Motor neuron (in vitro differentiated cells): ENCODE data around the gene MAD1L1. TPM values are rescaled to one million over a fixed set of nuclear protein-coding genes. Genes with fewer than 3 reads are reported as not detected.
"Not testable (repeated sequence)": the region's sequence is repeated elsewhere in the genome, so short reads cannot be mapped to it uniquely, and the experiment has no call there.

Experiments
- ATAC-seq, 8 experiments: fragments of 200-7000 bp; cut with Tn5 transposase; replicated peaks in 6 of 8; 2 replicates each; pipeline ENCODE4 v1.8.0; 2021; ENCODE audit warnings: mild to moderate bottlenecking in 8 of 8, moderate library complexity in 8 of 8
- H3K27ac ChIP-seq, 2 donors: fragments of 250-450 bp; sonication (Bioruptor Pico); 2 replicates each; pipeline ENCODE4 v1.9.0; 2021; ENCODE audit warnings: antibody characterized with exemption in 2 of 2, mild to moderate bottlenecking in 2 of 2, moderate library complexity in 1 of 2
- H3K4me1 ChIP-seq, 2 donors: fragments of 250-450 bp; sonication (Bioruptor Pico); replicated peaks in 1 of 2; 2 replicates each; pipeline ENCODE4 v1.6.1; 2021; ENCODE audit warnings: antibody characterized with exemption in 2 of 2, mild to moderate bottlenecking in 2 of 2, moderate library complexity in 1 of 2
- H3K4me3 ChIP-seq, 5 donors: fragments of 250-450 bp; sonication (Bioruptor Pico); 2 replicates each; pipeline ENCODE4 v1.9.0; 2021; ENCODE audit warnings: antibody characterized with exemption in 5 of 5, mild to moderate bottlenecking in 5 of 5, moderate library complexity in 4 of 5
- WGBS, 10 experiments: fragments of 450-650 bp; shearing (Covaris generic); methylation state at CpG; one replicate each; pipeline ENCODE4 v1.0.0; 2022; 5-methylcytosine and 5-hydroxymethylcytosine counted together
- in situ Hi-C, 9 experiments: fragments of 400-800 bp; cut with MboI; loops; one replicate each; pipeline ENCODE4 v1.15.0; 2021; ENCODE audit warnings: low sequenced_read_pairs in 9 of 9, low pct_unique_long_range_greater_than_20kb in 2 of 9; ENCODE audit not compliant: unreplicated experiment in 9 of 9
- total RNA-seq, 8 experiments: library from RNA; unstranded; fragments of 300-600 nt; gene quantifications; 2 replicates each; pipeline versions ENCODE4 v1.2.3 to v1.2.4, GENCODE V29; 2022

Gene MAD1L1
- total RNA-seq, 8 experiments from 2014 or later: 24.0 to 68.8 (median 32.4) TPM

GRCh38 chr7:1936006-1936310 is 296.8 kb downstream of the MAD1L1 start:
- peaks cover 12 to 20% of the 10 kb centered on the region in 2 donors for H3K4me1 ChIP-seq
- ATAC-seq: no peak
- no peak overlapping the region for H3K27ac ChIP-seq
- in situ Hi-C loops: no loop called here
- H3K4me3 ChIP-seq: no peak overlapping the region
- WGBS, 10 experiments: 93 to 100% (median 100%) methylated on average over 1 to 5 of the region's 8 CpGs; no CpG with 5 or more reads in 7 of the 10 experiments

DNA sequence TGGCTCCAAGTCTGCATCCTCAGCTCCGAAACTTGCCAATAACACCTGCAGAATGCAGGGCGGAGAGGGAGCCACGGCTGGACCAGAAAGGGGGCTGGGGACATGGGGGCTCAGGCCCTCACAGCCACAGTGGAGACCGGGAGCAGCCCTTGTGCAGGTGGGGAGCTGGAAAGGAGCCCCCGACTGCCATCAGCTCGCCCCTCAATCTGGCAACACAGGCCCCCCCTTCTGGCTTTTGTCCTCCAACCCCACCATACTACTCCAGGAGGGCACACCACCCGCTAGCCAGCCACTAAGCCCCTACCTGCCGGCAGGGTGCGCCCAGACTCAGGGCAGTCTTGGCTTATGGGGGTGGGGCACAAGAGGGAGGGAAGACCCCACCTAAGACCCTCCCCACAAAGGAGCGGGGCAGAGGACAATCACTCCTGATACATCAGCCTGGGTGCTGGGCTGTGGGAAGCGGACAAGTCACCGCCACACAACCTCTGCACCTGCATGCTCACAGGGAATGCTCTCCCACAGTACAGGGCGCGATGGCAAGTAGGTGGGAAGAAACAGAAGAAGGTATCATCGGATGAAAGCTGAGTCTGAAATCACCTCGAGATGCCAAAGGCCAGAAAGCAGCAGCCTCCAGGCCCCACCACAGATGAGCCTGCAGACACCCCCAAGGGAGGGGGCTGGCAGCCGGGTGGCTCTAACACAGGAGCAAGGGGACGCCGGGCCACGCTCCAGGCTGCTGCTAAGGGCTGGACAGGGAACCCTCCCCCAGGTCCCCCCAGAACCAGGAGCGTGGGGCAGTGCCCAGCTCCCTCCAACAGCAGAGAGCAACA is 297.4 kb downstream of the MAD1L1 start:
- ATAC-seq: no peak
- peaks cover 10 to 15% of the 10 kb centered on the region in 2 donors for H3K4me1 ChIP-seq
- in situ Hi-C loops: no loop called here
- no peak overlapping the region for H3K4me3 ChIP-seq
- H3K27ac ChIP-seq: no peak overlapping the region
- 67 to 93% (median 87%) methylated on average over 1 to 11 of the region's 21 CpGs; no CpG with 5 or more reads in 5 of the 10 experiments for WGBS, 10 experiments

GRCh38 chr7:1934756-1935155 is 298.0 kb downstream of the MAD1L1 start:
- H3K27ac ChIP-seq: no peak overlapping the region
- no peak overlapping the region for H3K4me3 ChIP-seq
- in situ Hi-C loops: no loop called here
- peaks cover 3 to 8% of the 10 kb centered on the region in 2 donors for H3K4me1 ChIP-seq
- no peak for ATAC-seq
- 100% methylated on average over 1 to 5 of the region's 22 CpGs; no CpG with 5 or more reads in 7 of the 10 experiments for WGBS, 10 experiments

DNA sequence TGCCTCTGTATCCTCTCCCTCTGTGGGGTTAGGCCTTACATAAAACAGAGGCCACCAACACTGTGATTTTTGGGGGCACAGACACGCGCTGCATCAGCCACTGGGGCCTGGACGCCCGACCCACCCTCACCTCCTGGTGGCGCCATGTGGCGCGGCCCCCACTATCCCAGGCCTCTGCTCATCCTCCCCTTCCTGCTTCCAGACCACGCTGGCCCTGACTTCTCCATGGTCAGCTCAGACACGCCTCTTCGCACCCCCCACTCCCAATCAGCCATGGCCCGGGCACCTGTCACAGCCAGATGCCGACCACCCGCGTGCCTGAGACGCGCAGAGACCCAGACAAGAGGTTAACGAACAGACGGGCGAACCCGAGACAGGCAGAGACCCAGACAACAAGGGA is 298.7 kb downstream of the MAD1L1 start:
- no peak for ATAC-seq
- in situ Hi-C loops: no loop called here
- H3K4me3 ChIP-seq: no peak overlapping the region
- H3K27ac ChIP-seq: no peak overlapping the region
- WGBS, 10 experiments: 80 to 100% (median 94%) methylated on average over 2 to 16 of the region's 20 CpGs; no CpG with 5 or more reads in 4 of the 10 experiments
- peaks cover 0 to 5% of the 10 kb centered on the region in 2 donors for H3K4me1 ChIP-seq

GRCh38 chr7:1933066-1933750 is 299.5 kb downstream of the MAD1L1 start:
- WGBS, 10 experiments: 60 to 100% (median 91%) methylated on average over 2 to 17 of the region's 27 CpGs; no CpG with 5 or more reads in 4 of the 10 experiments
- H3K27ac ChIP-seq: no peak overlapping the region
- peak in 5 of 8 experiments; percentile 28 to 62 (median 53) for ATAC-seq
- no peak overlapping the region for H3K4me3 ChIP-seq
- H3K4me1 ChIP-seq: peaks cover 0 to 5% of the 10 kb centered on the region in 2 donors
- in situ Hi-C loops: no loop called here

GRCh38 chr7:1931951-1932270 is 300.8 kb downstream of the MAD1L1 start:
- Histone ChIP-seq H3K27ac (no peak overlapping the region), H3K4me3 (no peak overlapping the region), H3K4me1 (peaks cover 10 to 15% of the 10 kb centered on the region in 2 donors)
- WGBS, 10 experiments: 90 to 100% (median 100%) methylated on average over 1 to 4 of the region's 9 CpGs; no CpG with 5 or more reads in 6 of the 10 experiments
- in situ Hi-C loops: no loop called here
- no peak for ATAC-seq

- WGBS, 10 experiments: 20 to 100% (median 98%) methylated on average over 1 to 7 of the region's 22 CpGs; no CpG with 5 or more reads in 3 of the 10 experiments
Measured at GRCh38 chr7:1931256-1931950, 301.3 kb downstream of the MAD1L1 start.

DNA sequence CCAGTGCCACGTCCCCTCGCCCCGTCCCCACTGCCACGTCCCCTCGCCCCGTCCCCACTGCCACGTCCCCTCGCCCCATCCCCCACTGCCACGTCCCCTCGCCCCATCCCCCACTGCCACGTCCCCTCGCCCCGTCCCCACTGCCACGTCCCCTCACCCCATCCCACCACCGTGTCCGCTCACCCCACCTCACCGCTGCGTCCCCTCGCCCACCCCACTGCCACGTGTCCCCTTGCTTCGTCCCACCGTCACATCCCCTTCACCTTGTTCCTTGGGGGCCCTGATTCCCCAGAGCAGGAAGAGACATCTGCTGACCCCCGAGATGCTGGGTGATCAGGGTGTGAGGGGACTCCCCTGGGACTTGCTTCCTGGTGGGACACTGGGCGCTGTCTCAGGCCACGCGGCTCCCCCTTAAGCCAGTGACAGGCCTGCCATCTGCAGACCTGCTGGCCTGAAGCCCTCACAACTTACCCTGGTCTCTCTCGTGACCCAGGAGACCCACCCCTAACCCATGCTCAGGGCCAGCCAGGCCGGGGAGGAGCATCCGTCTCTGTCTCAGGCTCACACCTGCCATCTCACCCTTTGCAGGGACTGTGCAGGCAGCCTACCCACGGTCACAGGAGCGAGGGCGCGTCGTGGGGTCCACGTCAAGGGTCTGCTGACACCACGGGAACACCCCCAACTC is 302.2 kb downstream of the MAD1L1 start:
- WGBS, 10 experiments: 95 to 100% methylated on average over 1 to 4 of the region's 36 CpGs; no CpG with 5 or more reads in 8 of the 10 experiments
- H3K27ac ChIP-seq: no peak overlapping the region
- peaks cover 17 to 24% of the 10 kb centered on the region in 2 donors for H3K4me1 ChIP-seq
- no peak overlapping the region for H3K4me3 ChIP-seq
- in situ Hi-C loops: no loop called here
- ATAC-seq: no peak

More at GRCh38 chr7:1931256-1931950, 301.3 kb downstream of the MAD1L1 start:
- no peak overlapping the region for H3K27ac ChIP-seq
- ATAC-seq: peak in 2 of 8 experiments; percentile 56 to 93
- in situ Hi-C loops: no loop called here
- no peak overlapping the region for H3K4me3 ChIP-seq
- H3K4me1 ChIP-seq: peaks cover 15 to 20% of the 10 kb centered on the region in 2 donors

- H3K4me3 ChIP-seq, ATAC-seq, H3K27ac ChIP-seq, in situ Hi-C loops: not testable (repeated sequence)
- 100% methylated on average over 2 of the region's 29 CpGs; no CpG with 5 or more reads in 9 of the 10 experiments for WGBS, 10 experiments
- H3K4me1 ChIP-seq: peaks cover 17 to 24% of the 10 kb centered on the region in 2 donors
Measured at GRCh38 chr7:1929349-1929925, 303.3 kb downstream of the MAD1L1 start.

DNA sequence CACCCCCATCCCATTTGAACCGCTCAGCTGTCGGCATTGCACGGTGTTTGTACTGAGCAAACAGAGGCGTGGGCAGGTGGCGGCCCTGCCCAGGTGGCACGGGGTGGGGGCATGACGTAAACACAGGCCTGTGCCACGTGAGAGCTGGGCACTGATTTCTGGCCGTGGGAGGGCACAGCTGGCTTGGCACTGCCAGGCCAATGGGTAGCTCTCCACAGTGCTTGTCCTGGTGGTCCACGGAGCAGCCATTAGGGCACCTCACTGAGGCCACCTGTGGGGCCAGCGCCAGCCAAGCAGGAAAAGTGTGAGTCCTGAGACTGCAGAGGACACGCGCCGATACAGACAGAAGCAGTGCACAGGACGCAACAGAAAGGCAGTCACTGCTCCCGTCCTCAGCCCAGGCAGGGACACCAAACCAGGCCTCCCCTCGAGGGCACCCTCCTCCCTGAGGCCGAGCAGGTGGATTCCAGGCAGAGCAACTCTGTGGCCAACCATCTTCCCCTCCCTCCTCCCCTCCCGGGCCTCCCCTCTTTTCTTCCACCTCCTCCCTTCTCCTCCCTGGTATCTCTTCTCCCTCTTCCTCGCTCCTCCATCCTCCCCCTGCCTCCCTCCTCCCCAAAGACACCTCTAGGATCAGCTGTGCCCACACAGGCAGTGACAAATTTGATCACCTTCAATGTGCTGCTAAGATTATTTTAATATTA is 303.9 kb downstream of the MAD1L1 start:
- peaks cover 17 to 24% of the 10 kb centered on the region in 2 donors for H3K4me1 ChIP-seq
- in situ Hi-C loops: no loop called here
- ATAC-seq: no peak
- H3K4me3 ChIP-seq: no peak overlapping the region
- no peak overlapping the region for H3K27ac ChIP-seq
- WGBS, 10 experiments: 100% methylated on average over 1 to 3 of the region's 20 CpGs; no CpG with 5 or more reads in 8 of the 10 experiments

GRCh38 chr7:1927937-1928644 is 304.7 kb downstream of the MAD1L1 start:
- no peak for ATAC-seq
- peaks cover 17 to 18% of the 10 kb centered on the region in 2 donors for H3K4me1 ChIP-seq
- H3K27ac ChIP-seq: no peak overlapping the region
- in situ Hi-C loops: no loop called here
- 40 to 100% (median 92%) methylated on average over 1 to 14 of the region's 35 CpGs; no CpG with 5 or more reads in 4 of the 10 experiments for WGBS, 10 experiments
- H3K4me3 ChIP-seq: no peak overlapping the region
